Measurements from ENCODE around the gene MLXIP. TPM values are rescaled to one million over a fixed set of nuclear protein-coding genes. Genes with fewer than 3 reads are reported as not detected.

The MLXIP gene
- total RNA-seq, 2 donors from 2014 or later, result 158 to 201 TPM

GRCh38 chr12:122140467-122141257 is 62.1 kb downstream of the MLXIP start:
- H3K36me3 ChIP-seq, result peaks cover 29% of the 10 kb centered on the region
- no peak for TF ChIP-seq CTCF (IDR thresholded peaks at IDR 0.05)
- DNase-seq, result no peak
- H3K9me3 ChIP-seq, result no peaks in the 10 kb centered on the region
- H3K9ac ChIP-seq (ENCODE audit: low read depth in 2 of 2, low read length in 2 of 2), result no peak overlapping the region
- H3K4me3 ChIP-seq, result no peak overlapping the region
- H3K4me1 ChIP-seq, result no peaks in the 10 kb centered on the region
- no peaks in the 10 kb centered on the region for H3K27me3 ChIP-seq
- no peak overlapping the region for H3K27ac ChIP-seq
- intact Hi-C loops (cut with DNase I), result no loop called here

GRCh38 chr12:122141911-122142725 is 63.6 kb downstream of the MLXIP start:
- no peak for DNase-seq
- no peak overlapping the region for H3K9ac ChIP-seq (ENCODE audit: low read depth in 2 of 2, low read length in 2 of 2)
- intact Hi-C loops (cut with DNase I), result no loop called here
- no peaks in the 10 kb centered on the region for H3K9me3 ChIP-seq
- TF ChIP-seq CTCF (IDR thresholded peaks at IDR 0.05), result no peak
- H3K27ac ChIP-seq, result no peak overlapping the region
- no peak overlapping the region for H3K4me3 ChIP-seq
- no peaks in the 10 kb centered on the region for H3K4me1 ChIP-seq
- H3K36me3 ChIP-seq, result peaks cover 29% of the 10 kb centered on the region
- H3K27me3 ChIP-seq, result no peaks in the 10 kb centered on the region

- Histone ChIP-seq H3K9ac (ENCODE audit: low read depth in 2 of 2, low read length in 2 of 2) (no peak overlapping the region), H3K4me3 (no peak overlapping the region), H3K4me1 (no peaks in the 10 kb centered on the region), H3K9me3 (no peaks in the 10 kb centered on the region), H3K27me3 (no peaks in the 10 kb centered on the region), H3K36me3 (peaks cover 29% of the 10 kb centered on the region), H3K27ac (no peak overlapping the region)
- no peak for DNase-seq
- TF ChIP-seq CTCF (IDR thresholded peaks at IDR 0.05), result no peak
- intact Hi-C loops (cut with DNase I), result no loop called here
These were observed 64.3 kb downstream of the MLXIP start for GRCh38 chr12:122142857-122143256.

GRCh38 chr12:122144885-122145284 is 66.3 kb downstream of the MLXIP start:
- Histone ChIP-seq H3K9ac (ENCODE audit: low read depth in 2 of 2, low read length in 2 of 2) (no peak overlapping the region), H3K4me3 (no peak overlapping the region), H3K4me1 (no peaks in the 10 kb centered on the region), H3K27me3 (no peaks in the 10 kb centered on the region), H3K9me3 (no peaks in the 10 kb centered on the region), H3K27ac (no peak overlapping the region), H3K36me3 (peaks cover 20% of the 10 kb centered on the region)
- no peak for DNase-seq
- TF ChIP-seq CTCF (IDR thresholded peaks at IDR 0.05), result no peak
- intact Hi-C loops (cut with DNase I), result no loop called here

GRCh38 chr12:122145505-122146330 is 67.2 kb downstream of the MLXIP start:
- no peaks in the 10 kb centered on the region for H3K27me3 ChIP-seq
- intact Hi-C loops (cut with DNase I), result no loop called here
- H3K4me3 ChIP-seq, result no peak overlapping the region
- no peaks in the 10 kb centered on the region for H3K9me3 ChIP-seq
- H3K9ac ChIP-seq (ENCODE audit: low read depth in 2 of 2, low read length in 2 of 2), result no peak overlapping the region
- no peaks in the 10 kb centered on the region for H3K4me1 ChIP-seq
- no peak for DNase-seq
- peaks cover 16% of the 10 kb centered on the region for H3K36me3 ChIP-seq
- H3K27ac ChIP-seq, result no peak overlapping the region
- no peak for TF ChIP-seq CTCF (IDR thresholded peaks at IDR 0.05)

All from colonic mucosa (tissue), 4 donors.